ENCODE results near the gene UST. TPM values are rescaled to one million over a fixed set of nuclear protein-coding genes. Genes with fewer than 3 reads are reported as not detected.

UST gene
- total and polyA plus RNA-seq, 2 of the 8 experiments (the other 6 are each of a cell fraction or from before 2014, with no cell fraction given) = 13.5 to 34.5 TPM

GRCh38 chr6:149012040-149012545 lies 265.3 kb downstream of the UST start (continued):
- TF ChIP-seq RXRA (IDR thresholded peaks at IDR 0.05; ENCODE audit: insufficient read depth, low read depth, low read length) (no peak), JUND (IDR thresholded peaks at IDR 0.05; ENCODE audit: low read length) (no peak), SIX5 (IDR thresholded peaks at IDR 0.05; ENCODE audit: low read depth, low read length) (no peak), MAFK (IDR thresholded peaks at IDR 0.05; ENCODE audit: low read depth, low read length) (no peak), EP300 (IDR thresholded peaks at IDR 0.05; ENCODE audit: borderline replicate concordance in 1 of 2, low read depth in 2 of 2, low read length in 2 of 2) (no peak), TAF7 (optimal IDR thresholded peaks at IDR 0.05; ENCODE audit: borderline replicate concordance, low read depth, low read length) (no peak), TCF12 (IDR thresholded peaks at IDR 0.05; ENCODE audit: low read depth, low read length) (no peak), SIRT6 (IDR thresholded peaks at IDR 0.05; ENCODE audit: low read length) (no peak), CHD2 (IDR thresholded peaks at IDR 0.05; ENCODE audit: low read length) (no peak), EZH2 (IDR thresholded peaks at IDR 0.05; ENCODE audit: low read depth, low read length, severe bottlenecking) (no peak), SP4 (IDR thresholded peaks at IDR 0.05; ENCODE audit: low read length) (no peak)

Data from H1 (cell line).